Amniotic epithelial cell (primary cell): ENCODE data around the gene SELENOO.
A peak's percentile ranks its signal among the peaks of the same experiment; 100 is the strongest.

Source experiments
- DNase-seq: peaks from one replicate; pipeline ENCODE4 v3.0.0-alpha.2; 2010; ENCODE audit warnings: low read depth

Gene SELENOO

GRCh38 chr22:50253941-50254340 is 53.1 kb downstream of the SELENOO start:
- DNase-seq = no peak

- DNase-seq = no peak
Observed at GRCh38 chr22:50255099-50255498, 54.3 kb downstream of the SELENOO start.

DNA sequence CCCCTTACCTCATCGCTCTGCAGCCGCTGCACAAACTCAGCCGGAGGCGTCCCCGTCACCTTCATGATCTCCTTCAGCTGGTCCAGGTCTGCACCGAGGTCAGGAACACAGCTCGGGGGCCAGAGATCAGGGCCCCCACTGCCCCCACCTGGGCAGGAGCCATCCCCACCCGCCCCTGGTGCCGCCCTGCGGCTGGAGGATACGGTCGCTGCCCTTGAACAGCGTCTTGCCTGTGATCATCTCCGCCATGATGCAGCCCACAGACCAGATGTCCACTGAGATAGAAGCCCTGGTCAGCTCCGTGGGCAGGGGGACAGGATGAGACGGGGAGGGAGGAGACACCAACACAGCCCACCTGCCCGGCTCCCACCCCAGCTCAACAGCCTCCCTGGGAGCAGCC is 54.8 kb downstream of the SELENOO start:
- DNase-seq = no peak

GRCh38 chr22:50256258-50256862 is 55.5 kb downstream of the SELENOO start:
- no peak for DNase-seq

GRCh38 chr22:50257041-50257440 is 56.2 kb downstream of the SELENOO start:
- DNase-seq = no peak

DNA sequence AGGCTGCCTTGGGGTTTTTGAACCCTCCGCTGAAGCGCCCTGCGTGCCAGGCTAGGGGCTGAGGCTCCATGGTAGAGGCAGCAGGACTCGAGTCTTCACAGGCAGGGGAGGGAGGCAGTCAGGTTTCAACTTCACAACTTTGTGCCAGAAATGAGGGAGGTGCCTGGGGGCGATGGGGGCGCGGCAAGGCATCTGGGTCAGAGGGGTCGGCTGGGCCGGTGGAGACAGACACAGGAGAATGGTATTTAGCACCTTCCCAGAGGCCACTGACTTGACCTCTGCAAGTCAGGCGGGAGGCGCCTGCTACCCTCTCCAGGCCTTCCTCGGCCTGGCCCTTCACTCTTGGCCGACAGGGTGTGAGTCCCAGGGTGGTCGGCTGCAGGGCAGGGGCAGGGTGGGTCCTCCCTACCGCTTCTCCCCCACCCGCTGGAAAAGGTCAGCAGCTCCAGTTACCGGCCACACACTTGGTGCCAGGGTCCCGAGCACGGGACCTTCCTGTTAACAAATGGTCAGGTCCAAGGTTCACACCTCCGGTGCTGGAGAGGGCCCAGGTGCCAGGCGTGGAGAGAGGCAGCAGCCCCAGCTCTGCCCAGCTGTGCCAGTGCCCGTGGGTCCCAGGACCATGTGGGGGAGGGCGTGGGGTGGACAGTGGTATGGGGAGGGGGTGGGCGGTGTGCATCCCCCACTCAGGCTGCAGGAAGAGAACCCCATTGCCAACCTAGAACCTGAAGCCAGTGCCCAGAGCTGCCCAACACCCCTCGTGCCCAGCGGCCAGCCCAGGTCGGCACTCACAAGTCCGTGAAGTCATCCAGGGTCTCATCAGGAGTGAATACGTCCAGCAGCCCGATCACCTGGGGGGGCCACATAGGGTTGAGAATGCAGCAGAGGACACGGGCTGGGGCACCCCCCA is 56.9 kb downstream of the SELENOO start:
- DNase-seq = no peak

DNA sequence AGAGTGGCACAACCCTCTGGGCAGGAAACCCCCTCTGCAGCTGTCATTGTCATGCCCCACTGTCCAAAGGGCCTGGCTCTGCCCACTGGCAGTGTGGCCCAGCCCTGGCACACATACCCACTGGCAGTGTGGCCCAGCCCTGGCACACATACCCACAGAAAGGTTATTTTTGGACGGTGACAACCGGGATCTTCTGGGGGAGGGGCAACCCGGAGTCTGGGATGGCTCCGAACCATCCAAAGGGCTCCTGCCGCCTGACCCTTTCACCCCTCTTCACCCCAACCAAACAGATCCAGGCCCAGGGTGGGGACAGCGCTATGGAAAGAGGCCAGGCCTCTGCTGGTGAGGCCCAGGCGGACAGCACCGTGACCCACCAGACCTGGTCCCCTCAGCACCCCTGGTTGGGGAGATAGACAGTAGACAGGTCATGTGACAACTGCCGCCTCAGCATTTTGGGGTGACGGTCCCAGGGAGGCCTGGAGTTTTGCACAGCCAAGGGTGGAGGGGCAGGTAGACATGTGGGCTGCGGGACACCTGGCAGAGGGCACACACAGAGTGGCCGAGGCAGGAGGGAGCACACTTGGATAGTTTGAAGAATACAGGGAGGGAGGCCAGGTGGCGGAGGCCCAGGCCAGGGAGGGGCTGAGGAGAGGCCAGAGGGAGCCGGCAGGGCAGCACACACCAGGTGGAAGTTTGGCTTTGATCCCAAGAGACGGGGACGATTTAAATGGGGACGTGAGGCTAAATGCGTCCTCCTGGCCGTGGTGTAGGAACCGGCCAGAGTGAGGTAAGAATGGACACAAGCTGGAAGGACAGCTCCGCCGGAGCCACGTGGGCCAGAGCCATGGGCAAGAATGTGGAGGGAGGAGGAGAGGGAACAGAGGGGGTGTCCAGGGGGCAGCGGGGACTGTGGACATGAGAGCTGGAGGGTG is 57.8 kb downstream of the SELENOO start:
- no peak for DNase-seq

GRCh38 chr22:50259302-50259701 is 58.5 kb downstream of the SELENOO start:
- no peak for DNase-seq

DNA sequence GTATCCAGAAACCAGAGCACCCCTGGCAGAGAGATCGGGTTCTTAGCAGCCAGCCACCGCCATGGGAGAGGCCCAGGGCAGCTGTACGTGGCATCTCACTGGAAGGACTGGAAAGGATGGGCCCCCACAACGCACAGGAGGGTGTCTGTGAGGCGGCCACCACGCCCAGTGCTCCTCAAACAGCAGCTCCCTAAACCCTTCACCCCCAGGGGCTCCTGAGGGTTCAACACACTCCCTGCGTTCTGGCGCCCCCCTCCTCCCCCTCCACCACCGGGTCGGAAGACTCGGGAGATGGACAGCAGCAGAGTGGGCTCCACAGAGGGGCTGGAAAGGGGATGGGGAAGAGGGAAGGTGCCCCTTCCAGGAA is 59.6 kb downstream of the SELENOO start:
- no peak for DNase-seq

- DNase-seq = peak; percentile 68
Observed at GRCh38 chr22:50260801-50261614, 60.2 kb downstream of the SELENOO start.

DNA sequence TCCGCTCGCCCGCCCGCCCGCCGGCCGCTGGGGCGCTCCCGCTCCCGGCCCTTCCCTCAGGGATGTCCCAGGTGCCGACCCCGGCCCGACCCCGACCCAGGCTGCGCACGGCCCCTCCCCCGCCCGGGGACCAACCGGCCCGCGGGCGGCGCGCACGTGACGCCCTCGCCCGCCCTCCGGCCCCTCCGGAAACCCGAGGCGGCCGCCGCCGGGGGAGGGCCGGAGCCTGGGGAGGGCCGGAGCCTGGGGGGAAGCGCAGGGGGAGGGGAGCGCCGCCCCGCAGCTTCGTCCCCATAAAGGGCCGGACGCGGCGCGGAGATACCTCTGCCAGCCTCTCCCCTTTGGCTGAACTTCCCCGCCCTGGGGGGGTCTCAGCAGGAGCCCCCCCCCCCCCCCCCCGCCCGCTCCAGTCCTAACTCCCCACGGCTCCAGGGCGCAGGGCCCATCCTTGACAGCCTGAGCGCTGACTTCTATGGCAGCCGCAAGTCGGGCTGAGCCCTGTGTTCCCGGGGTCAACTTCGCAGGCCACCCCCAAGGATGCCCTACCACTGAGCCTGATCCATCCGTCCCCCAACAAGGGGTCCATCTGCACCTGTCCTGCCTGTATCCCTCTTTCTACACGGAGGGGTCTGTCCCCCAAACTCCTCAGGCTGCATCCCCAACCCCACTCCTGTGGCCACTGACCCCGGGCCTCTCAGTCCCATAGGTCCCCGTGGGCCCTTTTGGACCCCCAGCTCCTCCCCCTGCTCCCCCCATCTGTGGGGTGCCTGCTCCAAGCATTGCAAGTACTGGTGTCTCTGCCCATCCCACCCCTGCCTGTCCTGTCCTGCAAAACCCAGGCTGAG is 61.0 kb downstream of the SELENOO start, which contains the start of gene MAPK12:
TSS of gene MAPK12 (minus strand) at position 69 of the 845 bp plus-strand sequence. CDS start 174 bp downstream, outside the sequence.
- DNase-seq = peak; percentile 22

DNA sequence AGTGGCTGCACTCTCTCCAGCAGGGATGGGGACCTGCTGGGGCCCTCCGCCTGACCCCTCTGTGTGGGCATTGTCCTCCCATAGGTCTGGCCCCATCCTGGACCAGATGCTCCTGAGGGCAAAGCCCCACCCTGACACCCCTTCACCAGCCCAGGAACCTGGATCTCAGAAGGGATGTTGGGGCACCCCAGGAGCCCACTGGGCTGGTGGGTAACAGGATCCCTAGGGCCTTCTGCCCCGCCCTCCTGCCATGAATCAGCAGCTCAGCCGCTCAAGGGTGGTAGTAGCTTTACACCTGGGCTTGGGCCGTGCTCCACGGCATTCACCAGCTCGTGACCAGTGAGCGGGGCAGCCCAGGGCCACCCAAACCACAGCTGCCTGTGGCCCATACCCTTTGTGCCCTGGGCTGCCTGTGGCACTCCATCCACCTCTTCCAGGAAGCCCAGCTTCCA is 61.7 kb downstream of the SELENOO start:
- no peak for DNase-seq

DNA sequence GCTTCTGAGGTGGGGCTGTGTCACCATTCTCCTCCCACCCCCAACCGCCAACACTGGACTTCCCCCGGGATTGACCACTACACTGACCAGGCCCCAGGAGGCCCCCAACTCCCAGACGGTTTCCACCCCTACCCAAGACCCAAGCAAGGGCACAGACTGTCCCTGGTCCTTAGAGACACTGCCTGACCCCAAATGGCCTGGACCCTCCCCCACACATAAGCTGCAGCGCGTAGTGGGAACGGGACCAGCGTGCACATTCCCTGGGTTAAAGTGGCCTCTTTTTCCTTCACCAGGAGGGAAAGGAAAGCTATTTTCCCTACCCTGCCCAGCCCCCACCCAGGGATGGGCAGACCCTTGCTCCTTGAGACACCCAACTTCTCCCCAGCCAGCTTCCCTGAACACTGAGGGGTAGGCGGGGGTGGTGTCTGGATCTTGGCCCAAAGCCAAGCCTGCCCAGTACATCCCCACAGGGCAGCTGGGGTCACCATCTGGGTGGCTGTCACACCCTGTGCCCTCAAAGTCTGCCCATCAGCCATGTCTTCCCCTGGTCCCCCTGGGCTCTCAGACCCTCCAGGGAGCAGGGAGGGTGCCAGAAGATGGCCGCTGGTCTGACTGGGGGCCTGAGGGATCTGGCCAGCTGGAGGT is 62.3 kb downstream of the SELENOO start:
- DNase-seq = no peak

DNA sequence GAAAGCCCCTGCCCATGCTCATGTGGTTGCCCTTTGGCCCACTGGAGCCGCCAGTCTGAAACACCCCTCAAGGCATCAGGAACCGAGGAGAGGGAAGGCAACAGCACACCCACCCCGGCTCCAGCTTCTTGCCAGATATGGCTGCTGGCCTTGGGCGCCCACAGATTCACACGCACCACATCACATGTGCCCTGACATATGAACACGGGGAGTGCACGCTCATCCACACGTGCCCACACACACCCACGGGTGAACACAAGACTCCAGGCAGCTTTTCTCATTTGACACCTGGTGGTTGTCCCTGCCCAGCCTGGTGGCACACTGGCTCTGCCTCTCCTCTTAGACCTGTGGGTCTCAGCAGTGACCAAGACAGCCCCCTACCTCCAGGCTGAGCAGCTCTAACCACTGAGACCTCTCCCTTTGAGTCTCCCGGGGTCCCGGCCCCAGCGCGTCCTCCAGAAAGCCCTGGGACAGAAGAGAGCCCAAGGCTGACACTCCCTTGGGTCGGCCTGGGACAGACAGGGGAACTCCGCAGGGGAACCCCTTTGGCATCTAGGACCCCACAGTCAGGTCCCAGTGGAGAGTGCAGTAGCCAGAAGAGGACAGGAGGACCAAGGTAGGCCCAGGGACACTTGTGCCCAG is 63.4 kb downstream of the SELENOO start:
- no peak for DNase-seq

GRCh38 chr22:50264946-50265669 is 64.3 kb downstream of the SELENOO start:
- no peak for DNase-seq

GRCh38 chr22:50266994-50267393 is 66.2 kb downstream of the SELENOO start:
- no peak for DNase-seq
